RPMI8226 (cell line): ENCODE measurements around the gene H6PD.
"Not testable (repeated sequence)": the region's sequence is repeated elsewhere in the genome, so short reads cannot be mapped to it uniquely, and the experiment has no call there.

Source experiments
- DNase-seq: peaks from one replicate; pipeline ENCODE4 v3.0.0-alpha.2; 2015

Gene H6PD

GRCh38 chr1:9281071-9281827, 46.7 kb downstream of the H6PD start:
- DNase-seq: peak; percentile 40

- DNase-seq: peak; percentile 45
These were observed 47.5 kb downstream of the H6PD start for GRCh38 chr1:9281908-9282695.

GRCh38 chr1:9282696-9282955, 48.1 kb downstream of the H6PD start:
- no peak for DNase-seq

- DNase-seq: no peak
These were observed 49.5 kb downstream of the H6PD start for GRCh38 chr1:9284061-9284460.

GRCh38 chr1:9286556-9286955, 52.0 kb downstream of the H6PD start:
- peak; percentile 78 for DNase-seq

- DNase-seq: peak; percentile 86
These were observed 54.5 kb downstream of the H6PD start for GRCh38 chr1:9289090-9289534.

GRCh38 chr1:9289711-9290485, 55.3 kb downstream of the H6PD start:
- peak; percentile 37 for DNase-seq

- DNase-seq: peak; percentile 40
These were observed 57.4 kb downstream of the H6PD start for GRCh38 chr1:9291914-9292360.

GRCh38 chr1:9292361-9293240, 58.0 kb downstream of the H6PD start, which contains the start of gene SPSB1:
TSS of gene SPSB1 (plus strand) at chr1:9292894. CDS start at chr1:9355892, 62,998 bp downstream.
- peak; percentile 90 for DNase-seq

- no peak for DNase-seq
These were observed 58.6 kb downstream of the H6PD start for GRCh38 chr1:9293241-9293532.

GRCh38 chr1:9293533-9294404, 59.2 kb downstream of the H6PD start:
- DNase-seq: peak; percentile 55

GRCh38 chr1:9294405-9294773, 59.8 kb downstream of the H6PD start:
- peak; percentile 39 for DNase-seq

GRCh38 chr1:9294910-9295636, 60.5 kb downstream of the H6PD start:
- peak; percentile 80 for DNase-seq

GRCh38 chr1:9295884-9296283, 61.3 kb downstream of the H6PD start:
- no peak for DNase-seq

GRCh38 chr1:9296850-9297249, 62.3 kb downstream of the H6PD start:
- no peak for DNase-seq

- no peak for DNase-seq
These were observed 63.3 kb downstream of the H6PD start for GRCh38 chr1:9297831-9298230.

- no peak for DNase-seq
These were observed 63.7 kb downstream of the H6PD start for GRCh38 chr1:9298282-9298681.

- DNase-seq: not testable (repeated sequence)
These were observed 65.3 kb downstream of the H6PD start for GRCh38 chr1:9299571-9300541.

GRCh38 chr1:9300573-9300972, 66.0 kb downstream of the H6PD start:
- DNase-seq: no peak
